ENCODE data around the gene SHFL. TPM values are rescaled to one million over a fixed set of nuclear protein-coding genes. Genes with fewer than 3 reads are reported as not detected.
A peak's percentile ranks its signal among the peaks of the same experiment; 100 is the strongest.

The SHFL gene
- total RNA-seq, 1 experiment from 2014 or later = 21.1 TPM

DNA sequence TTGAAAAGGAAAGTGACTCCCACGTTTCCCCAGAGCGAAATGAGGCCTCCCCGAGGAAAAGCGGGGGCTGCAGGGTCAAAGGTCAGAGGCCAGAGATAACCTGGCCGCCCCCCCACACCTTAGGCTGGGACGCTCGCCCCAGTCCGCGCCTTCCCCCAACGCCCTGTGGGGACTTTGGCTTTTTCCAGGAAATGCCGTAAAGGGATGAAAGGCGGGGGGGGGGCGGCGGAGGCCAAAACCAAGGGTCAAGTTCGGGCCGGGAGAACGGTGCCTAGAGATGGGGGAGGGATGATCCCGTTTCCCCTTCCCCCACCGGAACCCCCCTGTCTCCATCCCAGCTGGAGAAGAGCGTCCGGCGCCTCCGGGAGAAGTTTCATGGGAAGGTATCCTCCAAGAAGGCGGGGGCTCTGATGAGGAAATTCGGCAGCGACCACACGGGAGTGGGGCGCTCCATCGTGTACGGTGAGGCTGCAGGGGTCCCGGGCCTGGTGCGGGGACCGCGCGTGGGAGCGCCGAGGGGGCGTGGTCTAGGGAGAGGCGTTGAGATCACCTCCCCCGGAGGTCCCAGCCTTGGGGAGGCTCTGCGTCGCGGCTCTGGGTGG is 575 bp downstream of the SHFL start:
- TF ChIP-seq, protein P1, sequence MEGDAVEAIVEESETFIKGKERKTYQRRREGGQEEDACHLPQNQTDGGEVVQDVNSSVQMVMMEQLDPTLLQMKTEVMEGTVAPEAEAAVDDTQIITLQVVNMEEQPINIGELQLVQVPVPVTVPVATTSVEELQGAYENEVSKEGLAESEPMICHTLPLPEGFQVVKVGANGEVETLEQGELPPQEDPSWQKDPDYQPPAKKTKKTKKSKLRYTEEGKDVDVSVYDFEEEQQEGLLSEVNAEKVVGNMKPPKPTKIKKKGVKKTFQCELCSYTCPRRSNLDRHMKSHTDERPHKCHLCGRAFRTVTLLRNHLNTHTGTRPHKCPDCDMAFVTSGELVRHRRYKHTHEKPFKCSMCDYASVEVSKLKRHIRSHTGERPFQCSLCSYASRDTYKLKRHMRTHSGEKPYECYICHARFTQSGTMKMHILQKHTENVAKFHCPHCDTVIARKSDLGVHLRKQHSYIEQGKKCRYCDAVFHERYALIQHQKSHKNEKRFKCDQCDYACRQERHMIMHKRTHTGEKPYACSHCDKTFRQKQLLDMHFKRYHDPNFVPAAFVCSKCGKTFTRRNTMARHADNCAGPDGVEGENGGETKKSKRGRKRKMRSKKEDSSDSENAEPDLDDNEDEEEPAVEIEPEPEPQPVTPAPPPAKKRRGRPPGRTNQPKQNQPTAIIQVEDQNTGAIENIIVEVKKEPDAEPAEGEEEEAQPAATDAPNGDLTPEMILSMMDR (conservative IDR thresholded peaks at IDR 0.05) = no peak
- Histone ChIP-seq H3T11ph (ENCODE audit: low read length) (no peak overlapping the region), H4K5ac (ENCODE audit: insufficient read length, low read depth, low read length) (no peak overlapping the region), H3K23me2 (ENCODE audit: insufficient read length, low read depth, low read length, poor library complexity, severe bottlenecking) (peaks cover 10% of the 10 kb centered on the region), H3K27me3 (ENCODE audit: insufficient read depth, low read length) (no peaks in the 10 kb centered on the region), H3K79me2 (ENCODE audit: insufficient read depth, low read length) (no peaks in the 10 kb centered on the region), H3K56ac (ENCODE audit: insufficient read length, low read depth, low read length) (no peak overlapping the region), H2BK12ac (ENCODE audit: insufficient read length, low read depth, low read length) (no peak overlapping the region), H4K8ac (replicated peaks; ENCODE audit: insufficient read length, low read depth, low read length) (no peak overlapping the region), H2BK5ac (ENCODE audit: insufficient read length, low read length) (no peak overlapping the region), H3K4me1 (ENCODE audit: insufficient read depth, low read length) (no peaks in the 10 kb centered on the region), H3K4me2 (ENCODE audit: insufficient read depth, insufficient read length, low read length) (peak overlapping the region; percentile 77), H3K14ac (ENCODE audit: insufficient read depth, low read length) (no peak overlapping the region; the same call in 1 of the 2 replicates), H3K79me1 (ENCODE audit: insufficient read depth, low read depth, low read length, poor library complexity, severe bottlenecking) (no peaks in the 10 kb centered on the region), H3K27ac (ENCODE audit: insufficient read length, low read depth, low read length) (no peak overlapping the region), H3K9ac (ENCODE audit: extremely low read depth, insufficient read length, low read length) (no peak overlapping the region), H3K18ac (ENCODE audit: insufficient read length, low read depth, low read length) (no peak overlapping the region), H2BK15ac (ENCODE audit: low read depth, low read length) (no peak overlapping the region), H3K9me3 (ENCODE audit: control insufficient read depth, low read depth, low read length) (no peaks in the 10 kb centered on the region), H2AK5ac (ENCODE audit: insufficient read length, low read length) (no peak overlapping the region), H2BK120ac (ENCODE audit: low read depth, low read length, poor library complexity, severe bottlenecking) (no peak overlapping the region), H2AFZ (ENCODE audit: low read length) (no peak overlapping the region), H2BK20ac (ENCODE audit: low read depth, low read length, poor library complexity, severe bottlenecking) (no peak overlapping the region), H3K4ac (ENCODE audit: low read depth, low read length) (no peak overlapping the region), H4K91ac (ENCODE audit: insufficient read length, low read depth, low read length) (no peak overlapping the region), H3K23ac (ENCODE audit: insufficient read length, low read depth, low read length) (no peak overlapping the region), H4K20me1 (ENCODE audit: control insufficient read depth, insufficient read depth, insufficient read length) (no peaks in the 10 kb centered on the region)
- Mint-ChIP-seq H3K4me1 (peaks cover 7 to 9% of the 10 kb centered on the region in 2 experiments; a peak in 2 of 4 replicates), H3K36me3 (ENCODE audit: insufficient read depth in 1 of 3, low read depth in 3 of 3) (peaks cover 4 to 8% (median 8%) of the 10 kb centered on the region in 3 experiments; a peak in 6 of 7 replicates), H3K4me3 (peak overlapping the region; percentile 75 to 90), H3K9me3 (peaks cover 0 to 2% of the 10 kb centered on the region in 2 experiments; a peak in 1 of 5 replicates), H3K27me3 (ENCODE audit: low read depth) (peaks cover 14% of the 10 kb centered on the region), H3K27ac (no peak overlapping the region)
- no CpG with 5 or more reads among the region's 43 CpGs for WGBS (ENCODE audit: extremely low coverage, insufficient read length, low lambda C conversion rate)
- no peak for DNase-seq

Data from H9 (cell line).